Islet precursor cell (in vitro differentiated cells): Measurements from ENCODE around the gene CD320.
A peak's percentile ranks its signal among the peaks of the same experiment; 100 is the strongest.
"Not testable (repeated sequence)": the region's sequence is repeated elsewhere in the genome, so short reads cannot be mapped to it uniquely, and the experiment has no call there.

Experiments
- DNase-seq: peaks from one replicate; pipeline ENCODE4 v3.0.0-alpha.2; 2018

Gene CD320

GRCh38 chr19:8307965-8308866 lies at the start of gene CD320:
Gene CD320, minus strand, starts transcription at chr19:8308358. Its CDS starts 68 bp downstream, at chr19:8308290.
- peak; percentile 93 for DNase-seq

GRCh38 chr19:8357007-8357521 lies 48.9 kb upstream of the CD320 start:
- no peak for DNase-seq

GRCh38 chr19:8355631-8356402 lies 47.7 kb upstream of the CD320 start:
- peak; percentile 95 for DNase-seq

- not testable (repeated sequence) for DNase-seq
These were observed 44.7 kb upstream of the CD320 start for GRCh38 chr19:8352845-8353244.

GRCh38 chr19:8352134-8352827 lies 44.1 kb upstream of the CD320 start:
- DNase-seq = no peak

GRCh38 chr19:8349629-8350372 lies 41.6 kb upstream of the CD320 start:
- not testable (repeated sequence) for DNase-seq

GRCh38 chr19:8343483-8343844 lies 35.3 kb upstream of the CD320 start:
- DNase-seq = no peak

- DNase-seq = peak; percentile 99
These were observed 34.7 kb upstream of the CD320 start, which contains the start of gene KANK3 for GRCh38 chr19:8342684-8343482. Gene KANK3, minus strand, starts transcription at chr19:8343262. Its CDS starts 5,434 bp downstream, at chr19:8337828.

GRCh38 chr19:8342316-8342683 lies 34.1 kb upstream of the CD320 start:
- no peak for DNase-seq

- not testable (repeated sequence) for DNase-seq
These were observed 33.3 kb upstream of the CD320 start for GRCh38 chr19:8341504-8341903.

GRCh38 chr19:8340341-8341096 lies 32.4 kb upstream of the CD320 start:
- peak; percentile 72 for DNase-seq

- DNase-seq = no peak
These were observed 30.7 kb upstream of the CD320 start for GRCh38 chr19:8338835-8339234.

- no peak for DNase-seq
These were observed 29.6 kb upstream of the CD320 start for GRCh38 chr19:8337728-8338127.

GRCh38 chr19:8336660-8337059 lies 28.5 kb upstream of the CD320 start:
- no peak for DNase-seq

- no peak for DNase-seq
These were observed 28.0 kb upstream of the CD320 start for GRCh38 chr19:8336072-8336569.

- DNase-seq = peak; percentile 70
These were observed 27.3 kb upstream of the CD320 start for GRCh38 chr19:8335343-8336071.

- DNase-seq = peak; percentile 84
These were observed 26.5 kb upstream of the CD320 start for GRCh38 chr19:8334458-8335342.

GRCh38 chr19:8333767-8334457 lies 25.8 kb upstream of the CD320 start:
- peak; percentile 58 for DNase-seq
